GM12865 (cell line): ENCODE results near the gene HJURP.

Source experiments
- DNase-seq: peaks from one replicate; pipeline ENCODE4 v3.0.0; 2010; ENCODE audit warnings: low read depth
- H3K4me3 ChIP-seq: 2 replicates; pipeline ENCODE4 v1.5.1; 2011; ENCODE audit warnings: mild to moderate bottlenecking, low read depth, low read length, control low read depth
- TF ChIP-seq, protein P1 (sequence below): IDR thresholded peaks from 2 replicates; pipeline ENCODE4 v1.5.1; 2011; ENCODE audit warnings: low read length, control low read depth, low read depth, inconsistent platforms; ENCODE audit not compliant: insufficient read depth; ENCODE audit errors: missing control alignments

The HJURP gene

DNA sequence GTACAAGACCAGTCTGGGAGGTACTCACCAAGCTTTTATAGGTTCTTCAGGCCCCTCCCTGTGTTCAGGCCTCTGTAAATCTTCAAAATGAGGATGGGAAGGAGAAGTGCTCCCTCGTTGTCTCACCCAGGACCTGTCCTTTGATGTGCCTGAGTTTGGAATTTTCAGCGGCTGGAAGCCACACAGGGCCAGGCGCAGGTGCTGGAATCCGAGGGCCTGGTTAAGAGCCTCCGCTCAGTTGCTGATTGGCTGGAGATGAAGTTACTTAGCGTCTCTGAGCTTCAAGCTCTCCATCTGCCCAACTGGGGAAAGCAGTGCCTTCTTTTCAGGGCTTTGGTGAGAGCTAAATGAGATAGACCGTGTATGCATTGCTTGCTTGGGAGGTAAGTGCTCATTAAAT lies 30.0 kb downstream of the HJURP start:
- TF ChIP-seq, protein P1, sequence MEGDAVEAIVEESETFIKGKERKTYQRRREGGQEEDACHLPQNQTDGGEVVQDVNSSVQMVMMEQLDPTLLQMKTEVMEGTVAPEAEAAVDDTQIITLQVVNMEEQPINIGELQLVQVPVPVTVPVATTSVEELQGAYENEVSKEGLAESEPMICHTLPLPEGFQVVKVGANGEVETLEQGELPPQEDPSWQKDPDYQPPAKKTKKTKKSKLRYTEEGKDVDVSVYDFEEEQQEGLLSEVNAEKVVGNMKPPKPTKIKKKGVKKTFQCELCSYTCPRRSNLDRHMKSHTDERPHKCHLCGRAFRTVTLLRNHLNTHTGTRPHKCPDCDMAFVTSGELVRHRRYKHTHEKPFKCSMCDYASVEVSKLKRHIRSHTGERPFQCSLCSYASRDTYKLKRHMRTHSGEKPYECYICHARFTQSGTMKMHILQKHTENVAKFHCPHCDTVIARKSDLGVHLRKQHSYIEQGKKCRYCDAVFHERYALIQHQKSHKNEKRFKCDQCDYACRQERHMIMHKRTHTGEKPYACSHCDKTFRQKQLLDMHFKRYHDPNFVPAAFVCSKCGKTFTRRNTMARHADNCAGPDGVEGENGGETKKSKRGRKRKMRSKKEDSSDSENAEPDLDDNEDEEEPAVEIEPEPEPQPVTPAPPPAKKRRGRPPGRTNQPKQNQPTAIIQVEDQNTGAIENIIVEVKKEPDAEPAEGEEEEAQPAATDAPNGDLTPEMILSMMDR = no peak
- no peak for DNase-seq
- H3K4me3 ChIP-seq = no peak overlapping the region

DNA sequence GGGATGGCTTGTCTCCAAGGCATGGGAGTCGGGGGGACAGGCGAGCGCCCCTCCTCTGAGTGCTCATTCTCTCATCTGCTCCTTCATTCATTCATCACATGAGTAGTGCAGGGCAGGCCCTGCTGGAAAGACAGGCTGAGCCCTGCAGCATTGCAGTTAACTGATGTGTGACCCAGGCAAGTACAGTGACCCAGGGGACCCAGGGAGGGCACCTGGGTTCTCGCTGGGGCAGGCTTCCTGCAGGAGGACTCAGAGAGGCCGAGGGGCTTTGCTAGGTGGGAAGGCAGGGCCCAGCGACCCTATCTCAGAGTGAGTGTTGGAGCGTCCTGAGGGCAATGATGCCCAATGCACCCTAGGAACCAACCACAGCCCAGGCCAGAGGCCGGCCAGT lies 30.6 kb downstream of the HJURP start:
- H3K4me3 ChIP-seq = no peak overlapping the region
- TF ChIP-seq, protein P1 = no peak
- DNase-seq = no peak

DNA sequence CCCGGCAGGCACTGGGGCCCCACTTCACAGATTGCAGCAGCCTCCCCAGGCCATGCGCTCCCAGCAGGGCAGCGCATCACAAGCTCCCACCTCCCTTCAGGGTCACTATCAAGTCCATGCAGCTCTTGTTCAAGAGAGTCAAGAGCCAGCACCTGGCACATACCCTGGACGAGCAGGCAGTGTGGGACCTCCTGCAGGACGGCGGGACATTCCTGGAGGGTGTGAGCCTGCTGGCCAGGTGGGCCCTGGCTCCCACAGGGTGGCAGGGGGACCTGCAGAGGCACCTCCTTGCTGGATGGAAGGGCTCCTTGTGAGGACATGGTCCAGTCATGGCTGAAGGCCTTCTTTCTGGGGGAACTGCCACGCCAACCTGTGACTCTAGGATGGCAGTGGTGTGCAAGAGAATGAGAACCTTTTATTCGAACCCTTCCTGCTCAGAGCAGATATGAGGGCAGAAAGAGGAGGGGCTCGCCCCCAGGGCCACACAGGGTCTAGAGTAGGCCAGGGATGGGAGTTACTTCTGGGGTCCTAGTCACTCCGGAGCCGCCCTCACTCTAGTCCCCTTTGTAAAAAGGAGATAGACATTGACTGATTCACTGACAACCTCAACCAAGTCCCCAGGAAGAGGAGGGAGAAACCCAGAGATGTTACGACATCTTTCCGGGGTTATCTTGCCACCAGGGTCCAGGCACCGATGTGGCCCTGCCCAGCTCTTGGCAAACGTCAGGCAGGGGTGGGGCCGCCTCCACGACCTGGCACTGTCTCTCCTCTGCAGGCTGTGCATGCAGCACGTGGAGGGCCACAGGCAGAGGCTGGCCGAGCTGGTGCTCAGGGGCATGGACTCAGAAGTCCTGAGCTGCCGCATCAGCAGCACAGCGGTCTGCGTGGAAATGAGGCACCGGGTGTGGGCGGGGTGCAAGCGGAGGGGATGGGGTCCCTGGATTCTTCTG lies 31.3 kb downstream of the HJURP start:
- no peak overlapping the region for H3K4me3 ChIP-seq
- no peak for DNase-seq
- TF ChIP-seq, protein P1 = no peak

DNA sequence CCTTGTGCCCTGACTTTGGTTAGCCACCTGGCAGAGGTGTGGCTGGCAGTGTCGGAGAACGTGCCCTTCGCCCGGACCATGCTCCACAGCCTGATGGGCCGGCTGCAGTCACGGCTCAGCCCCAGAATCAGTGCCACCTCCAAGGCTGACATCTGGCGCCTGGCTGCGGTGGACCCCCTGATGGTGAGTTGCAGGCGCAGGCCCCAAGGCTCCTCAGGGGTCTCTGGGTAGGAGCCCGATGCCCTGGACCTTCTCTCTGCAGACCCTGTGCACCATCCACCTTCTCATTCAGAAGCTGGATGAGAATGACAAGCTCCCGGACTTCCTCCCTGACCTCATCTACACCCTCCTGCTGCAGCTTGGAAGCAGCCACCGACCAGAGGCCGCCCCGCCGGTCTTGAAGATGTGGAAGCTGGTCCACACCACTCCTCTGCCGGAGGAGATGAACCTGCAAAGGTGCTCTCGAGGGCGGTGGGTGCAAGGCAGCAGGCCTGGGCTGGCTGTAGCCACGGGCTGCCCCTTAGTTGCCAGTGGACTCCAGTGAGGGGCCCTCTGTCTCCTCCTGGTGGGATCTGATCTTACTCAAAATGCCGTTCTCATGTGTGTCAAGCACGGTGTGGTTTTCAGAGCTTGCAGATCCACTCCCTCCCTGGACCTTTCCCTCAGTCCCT lies 32.1 kb downstream of the HJURP start:
- no peak overlapping the region for H3K4me3 ChIP-seq
- TF ChIP-seq, protein P1 = no peak
- no peak for DNase-seq

DNA sequence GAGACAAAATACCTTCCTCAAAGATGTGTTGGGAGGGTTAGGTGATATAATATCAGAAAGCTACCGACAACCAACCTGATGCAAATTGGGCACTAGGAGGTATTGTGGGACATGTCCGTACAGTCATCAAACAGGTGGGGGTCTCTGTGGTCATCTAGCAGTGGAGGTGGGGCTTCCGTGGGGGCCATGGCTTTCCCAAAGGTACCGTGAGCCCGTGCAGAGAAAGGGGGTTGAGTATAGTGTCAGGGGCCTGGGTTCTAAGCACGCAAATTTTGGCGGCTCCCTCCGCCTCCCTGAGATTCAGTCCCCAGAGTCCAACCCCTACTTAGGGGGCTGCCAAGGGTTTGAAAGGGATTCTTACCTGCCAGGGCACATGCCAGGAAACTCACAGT lies 32.6 kb downstream of the HJURP start:
- no peak overlapping the region for H3K4me3 ChIP-seq
- TF ChIP-seq, protein P1 = no peak
- DNase-seq = no peak

DNA sequence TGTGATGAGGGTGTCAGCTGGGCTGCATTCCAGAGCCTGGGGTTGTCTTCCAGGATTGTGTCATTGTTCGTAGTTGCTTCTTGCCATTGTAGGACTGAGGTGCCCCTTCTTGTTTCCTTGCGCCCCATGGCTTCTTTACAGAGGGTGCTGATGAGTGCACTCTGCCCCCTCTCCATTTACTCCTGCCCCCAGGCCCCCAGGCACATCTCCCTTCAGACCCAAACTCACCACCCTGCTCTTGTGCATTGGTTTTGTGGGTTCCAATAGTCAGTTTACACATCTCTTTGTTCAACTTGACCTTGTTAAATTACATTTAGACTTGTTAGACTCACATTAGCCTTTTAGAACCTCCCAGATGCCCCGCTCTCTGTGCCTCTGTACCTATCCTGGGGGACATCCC lies 33.1 kb downstream of the HJURP start:
- no peak overlapping the region for H3K4me3 ChIP-seq
- TF ChIP-seq, protein P1 = no peak
- no peak for DNase-seq

DNA sequence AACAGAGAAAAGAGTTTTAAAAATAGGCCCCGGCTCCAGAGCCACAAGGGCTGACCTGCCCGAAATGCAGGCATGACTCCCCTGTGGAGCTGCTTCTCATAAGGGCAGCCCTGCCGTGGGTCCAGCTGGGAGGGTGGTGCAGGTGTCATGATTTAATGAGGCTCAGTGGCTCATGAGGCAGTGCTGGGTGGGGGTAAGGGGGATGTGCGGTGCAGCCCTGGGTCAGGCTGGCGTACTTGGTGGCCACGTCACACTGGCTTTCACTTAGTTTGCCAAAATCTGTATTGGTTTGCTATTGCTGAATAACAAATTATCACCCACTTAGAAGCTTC lies 33.6 kb downstream of the HJURP start:
- H3K4me3 ChIP-seq = no peak overlapping the region
- no peak for DNase-seq
- TF ChIP-seq, protein P1 = no peak
